ENCODE data around the gene CAMSAP2.
"Not testable (repeated sequence)": the region's sequence is repeated elsewhere in the genome, so short reads cannot be mapped to it uniquely, and the experiment has no call there.

The CAMSAP2 gene

DNA sequence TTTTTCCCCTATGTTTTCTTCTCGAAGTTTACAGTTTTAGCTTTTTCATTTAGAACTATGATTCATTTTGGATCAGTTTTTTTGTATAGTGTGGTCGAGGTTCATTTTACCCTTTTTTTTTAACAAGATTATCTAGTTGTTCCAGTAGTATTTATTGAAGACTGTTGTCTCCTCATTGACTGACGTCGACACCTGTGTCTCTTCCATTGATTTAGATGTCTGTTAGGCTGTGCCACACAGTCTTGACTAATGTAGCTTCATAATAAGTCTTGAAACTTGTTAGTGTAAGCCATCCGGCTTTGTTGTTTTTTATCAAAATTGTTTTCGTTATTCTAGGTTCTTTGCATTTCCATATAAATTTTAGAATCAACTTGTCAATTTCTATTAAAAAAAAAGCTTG, 45.2 kb downstream of the CAMSAP2 start:
- no peak for FAIRE-seq

- FAIRE-seq: no peak
Observed at GRCh38 chr1:200784576-200784975, 45.9 kb downstream of the CAMSAP2 start.

DNA sequence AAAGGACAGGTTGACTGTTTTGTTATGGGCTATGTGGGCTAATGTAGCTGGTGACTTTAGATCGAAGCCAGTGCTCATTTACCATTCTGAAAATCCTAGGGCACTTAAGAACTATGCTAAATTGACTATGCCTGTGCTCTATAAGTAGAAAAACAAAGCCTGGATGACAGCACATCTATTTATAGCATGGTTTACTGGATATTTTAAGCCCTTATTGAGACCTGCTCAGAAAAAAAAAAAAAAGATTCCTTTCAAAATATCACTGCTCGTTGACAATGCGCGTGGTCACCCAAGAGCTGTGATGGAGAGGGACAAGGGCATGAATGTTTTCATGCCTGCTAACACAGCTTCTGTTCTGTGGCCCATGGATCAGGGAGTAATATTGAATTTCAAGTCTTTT, 48.1 kb downstream of the CAMSAP2 start:
- FAIRE-seq: no peak

DNA sequence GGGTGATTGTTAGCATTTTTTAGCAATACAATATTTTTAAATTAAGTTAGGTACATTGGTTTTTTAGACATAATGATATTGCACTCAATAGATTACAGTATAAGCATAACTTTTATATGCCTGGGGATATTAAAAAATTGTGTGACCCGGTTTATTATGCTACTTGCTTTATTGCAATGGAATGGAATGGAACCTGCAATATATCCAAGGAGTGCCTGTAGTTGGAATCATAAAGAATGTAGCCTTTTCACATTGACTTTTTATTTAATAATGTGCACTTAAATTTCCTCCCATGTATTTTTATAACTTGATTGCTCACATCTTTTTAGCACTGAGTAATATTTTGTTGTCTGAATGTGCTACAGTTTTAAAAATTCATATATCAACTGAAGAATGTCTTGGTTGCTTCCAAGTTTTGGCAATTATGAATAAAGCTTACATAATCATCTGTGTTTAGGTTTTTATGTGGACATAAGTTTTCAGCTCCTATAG, 49.2 kb downstream of the CAMSAP2 start:
- no peak for FAIRE-seq

GRCh38 chr1:200791012-200791411, 52.3 kb downstream of the CAMSAP2 start:
- FAIRE-seq: not testable (repeated sequence)

GRCh38 chr1:200793677-200794076, 55.0 kb downstream of the CAMSAP2 start:
- no peak for FAIRE-seq

GRCh38 chr1:200794506-200795065, 55.9 kb downstream of the CAMSAP2 start:
- FAIRE-seq: no peak

GRCh38 chr1:200795156-200795555, 56.5 kb downstream of the CAMSAP2 start:
- FAIRE-seq: no peak

GRCh38 chr1:200802042-200802441, 63.3 kb downstream of the CAMSAP2 start:
- no peak for FAIRE-seq

- no peak for FAIRE-seq
Observed at GRCh38 chr1:200802865-200803512, 64.3 kb downstream of the CAMSAP2 start.

DNA sequence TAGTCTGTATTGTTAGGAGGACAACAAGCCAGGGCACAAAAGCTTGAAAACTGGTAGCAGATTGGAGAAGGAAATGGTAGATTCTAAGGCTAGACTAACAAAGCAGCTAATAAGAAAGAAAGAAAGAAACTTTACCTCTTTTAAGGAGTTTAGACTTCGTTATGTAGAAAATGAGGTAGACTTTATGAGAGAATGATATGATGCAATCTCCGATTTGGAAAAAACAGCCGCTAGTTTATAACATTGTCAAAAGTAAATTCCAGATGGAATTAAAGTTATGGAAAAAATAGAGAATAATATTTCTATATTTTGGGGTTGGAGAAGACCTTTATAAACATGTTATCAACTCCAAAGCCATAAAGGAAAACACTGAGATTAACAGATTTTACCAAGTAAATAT, 67.0 kb downstream of the CAMSAP2 start:
- no peak for FAIRE-seq

DNA sequence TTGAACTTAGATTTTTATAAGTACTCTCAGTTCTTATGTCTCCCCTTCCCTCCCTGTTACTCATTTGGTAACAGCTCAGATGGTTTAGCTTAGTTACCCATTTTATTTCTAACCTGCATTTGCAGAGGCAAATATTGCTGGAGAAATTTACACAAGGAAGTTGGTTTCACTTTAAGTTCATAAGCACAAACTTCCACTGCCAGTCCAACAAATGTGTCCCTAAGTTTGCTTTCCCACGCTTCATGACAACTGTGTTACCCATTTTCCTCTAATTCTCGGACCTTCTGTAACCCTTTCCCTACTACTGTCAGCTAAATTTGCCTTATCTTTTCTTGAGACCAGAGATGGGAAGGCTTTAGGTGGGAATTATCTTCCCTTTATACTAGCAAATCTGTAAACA, 70.2 kb downstream of the CAMSAP2 start:
- no peak for FAIRE-seq

DNA sequence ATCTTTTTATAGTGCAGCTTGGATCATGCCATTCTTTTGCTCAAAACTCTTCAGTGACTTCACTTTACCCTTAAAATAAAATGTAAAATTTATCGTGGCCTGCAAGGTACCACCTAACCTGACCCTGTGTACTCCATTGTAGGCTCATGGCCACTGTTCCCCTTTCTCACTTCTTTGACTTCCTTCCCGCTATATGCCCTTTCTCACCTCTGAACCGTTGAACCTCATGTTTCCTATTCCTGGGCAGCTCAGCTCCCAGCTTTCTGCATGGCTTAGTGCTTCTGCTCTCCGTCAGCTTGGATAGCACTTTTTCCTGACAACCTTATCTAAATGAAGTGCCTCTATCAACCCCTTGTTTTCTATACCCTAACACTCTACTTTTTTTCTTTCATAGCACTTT, 73.0 kb downstream of the CAMSAP2 start:
- no peak for FAIRE-seq

- FAIRE-seq: not testable (repeated sequence)
Observed at GRCh38 chr1:200816624-200817224, 78.0 kb downstream of the CAMSAP2 start.

DNA sequence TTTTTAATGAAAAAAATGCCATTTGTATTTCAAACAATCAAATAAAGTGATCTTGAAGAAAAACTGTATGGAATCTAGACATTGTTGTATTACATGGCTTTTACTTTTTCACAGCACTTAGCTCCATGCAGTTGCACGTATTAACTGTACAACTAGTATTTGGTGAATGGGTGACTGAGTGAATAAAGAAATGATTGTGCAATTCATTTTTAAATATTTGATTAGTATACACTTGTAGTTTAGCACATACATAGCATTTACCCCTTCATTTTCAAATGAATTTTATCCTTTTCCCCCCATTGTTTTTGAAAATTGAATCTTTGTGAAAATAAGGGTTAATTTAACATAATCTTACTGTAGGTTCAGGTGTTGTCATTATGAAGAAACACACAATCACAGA, 79.6 kb downstream of the CAMSAP2 start:
- no peak for FAIRE-seq

- FAIRE-seq: no peak
Observed at GRCh38 chr1:200819726-200820125, 81.0 kb downstream of the CAMSAP2 start.

DNA sequence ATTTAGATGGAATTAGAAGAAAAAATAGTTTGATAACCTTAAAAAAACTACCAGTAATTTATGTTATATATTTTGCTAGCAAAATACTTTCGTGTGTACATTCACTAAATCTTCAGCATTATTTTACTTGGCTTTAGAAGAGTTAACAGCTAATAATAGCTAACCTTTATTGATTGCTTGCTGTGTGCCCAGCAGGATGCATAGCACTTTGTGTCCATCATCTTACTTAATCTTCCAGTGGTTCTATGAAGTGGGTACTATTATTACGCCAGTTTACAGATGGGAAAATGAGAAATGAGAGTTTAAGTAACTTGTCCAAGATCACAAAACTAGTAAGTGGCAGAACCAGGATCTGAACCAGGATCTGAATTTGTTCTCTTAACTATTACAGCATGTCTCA, 92.4 kb downstream of the CAMSAP2 start:
- peak; percentile 28 for FAIRE-seq

- FAIRE-seq: no peak
Observed at GRCh38 chr1:200834383-200834782, 95.7 kb downstream of the CAMSAP2 start.

DNA sequence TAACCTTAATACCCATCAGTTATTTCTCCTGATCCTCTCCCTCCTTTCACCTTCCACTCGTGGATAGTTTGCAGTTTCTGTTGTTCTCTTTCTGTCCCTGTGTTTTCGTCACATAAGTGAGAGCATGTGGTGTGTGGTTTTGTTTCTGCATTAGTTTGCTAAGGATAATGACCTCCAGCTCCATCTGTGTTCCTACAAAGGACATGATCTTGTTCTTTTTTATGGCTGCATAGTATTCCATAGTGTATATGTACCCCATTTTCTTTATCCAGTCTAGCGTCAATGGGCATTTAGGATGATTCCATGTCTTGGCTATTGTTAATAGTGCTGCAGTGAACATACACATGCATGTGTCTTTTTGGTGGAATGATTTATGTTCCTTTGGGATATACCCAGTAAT, 97.5 kb downstream of the CAMSAP2 start:
- no peak for FAIRE-seq

- peak; percentile 33 for FAIRE-seq
Observed at GRCh38 chr1:200837931-200838571, 99.4 kb downstream of the CAMSAP2 start.

DNA sequence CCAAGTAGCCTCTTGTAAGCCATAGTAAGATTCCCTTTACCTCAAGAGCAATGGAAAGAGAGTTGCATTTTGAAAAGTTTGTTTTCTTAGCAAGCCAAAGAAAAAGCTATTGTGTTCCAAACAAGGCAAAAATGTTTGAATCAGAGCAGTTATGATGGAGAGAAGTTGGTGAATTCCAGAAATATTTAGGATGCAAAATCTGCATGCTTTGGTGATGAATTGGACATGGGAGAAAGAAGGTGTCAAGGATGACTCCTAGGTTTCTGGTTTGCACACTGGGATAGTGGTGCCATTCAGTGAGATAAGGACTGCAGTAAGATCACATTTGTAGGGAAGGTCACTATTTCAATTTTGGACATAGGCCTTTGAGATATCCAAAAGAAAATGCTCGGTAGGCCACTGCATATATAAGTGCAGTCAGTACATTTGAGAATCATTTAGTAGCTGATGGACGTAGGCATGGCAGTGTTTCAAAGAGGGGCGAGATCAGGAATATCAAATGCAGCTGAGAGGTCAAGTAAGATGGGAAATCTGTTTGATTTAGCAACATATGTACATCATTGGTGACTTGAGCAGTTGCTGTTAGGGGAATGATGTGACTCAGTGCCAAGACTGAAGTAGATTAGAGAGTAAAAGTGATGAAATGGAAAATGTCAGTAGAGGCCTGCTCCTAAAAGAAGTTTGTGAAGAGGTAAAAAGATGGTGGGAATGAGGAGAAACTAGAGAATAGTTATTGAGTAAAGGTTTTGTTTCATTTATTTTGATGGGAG, 100.2 kb downstream of the CAMSAP2 start:
- no peak for FAIRE-seq

DNA sequence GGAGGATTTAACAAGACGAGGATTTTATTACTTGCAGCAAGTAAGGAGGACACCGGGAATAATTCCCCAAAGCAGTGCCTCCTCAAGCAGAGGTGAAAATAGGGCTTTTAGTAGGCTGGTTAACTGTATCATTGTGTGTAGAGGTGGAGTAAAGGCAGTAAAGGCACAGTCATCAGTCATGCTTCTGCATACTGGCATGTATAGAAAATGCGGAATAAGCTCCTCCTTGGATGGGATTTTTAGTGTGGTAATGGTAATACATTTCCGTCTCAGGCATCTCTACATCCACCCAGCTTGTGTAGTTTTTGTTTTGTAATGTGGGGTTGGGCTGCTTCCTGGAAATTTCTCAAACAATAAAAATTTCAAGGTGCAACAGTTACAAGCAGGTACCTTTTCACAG, 106.7 kb downstream of the CAMSAP2 start:
- no peak for FAIRE-seq

DNA sequence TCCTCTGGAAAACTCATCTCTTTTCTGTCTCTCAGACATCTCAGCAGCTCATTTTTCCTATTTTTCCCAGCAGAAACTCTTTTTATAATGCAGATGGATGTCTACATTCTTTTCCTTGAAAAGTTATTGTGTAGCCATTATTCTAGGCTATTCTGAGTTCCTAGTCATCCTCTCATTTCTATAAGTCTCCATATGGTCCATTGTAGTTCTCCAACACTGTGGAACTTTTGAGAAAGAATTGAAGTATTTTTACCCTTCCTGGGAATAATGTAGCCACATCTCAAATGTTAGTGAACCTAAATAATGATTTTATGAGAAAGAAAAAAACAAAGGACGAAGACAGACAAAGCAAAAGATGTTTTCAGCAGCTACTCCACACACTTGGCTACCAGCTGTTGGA, 107.7 kb downstream of the CAMSAP2 start:
- FAIRE-seq: no peak

Data from colon (tissue), 2 donors.